ENCODE measurements around the gene FER.

DNA sequence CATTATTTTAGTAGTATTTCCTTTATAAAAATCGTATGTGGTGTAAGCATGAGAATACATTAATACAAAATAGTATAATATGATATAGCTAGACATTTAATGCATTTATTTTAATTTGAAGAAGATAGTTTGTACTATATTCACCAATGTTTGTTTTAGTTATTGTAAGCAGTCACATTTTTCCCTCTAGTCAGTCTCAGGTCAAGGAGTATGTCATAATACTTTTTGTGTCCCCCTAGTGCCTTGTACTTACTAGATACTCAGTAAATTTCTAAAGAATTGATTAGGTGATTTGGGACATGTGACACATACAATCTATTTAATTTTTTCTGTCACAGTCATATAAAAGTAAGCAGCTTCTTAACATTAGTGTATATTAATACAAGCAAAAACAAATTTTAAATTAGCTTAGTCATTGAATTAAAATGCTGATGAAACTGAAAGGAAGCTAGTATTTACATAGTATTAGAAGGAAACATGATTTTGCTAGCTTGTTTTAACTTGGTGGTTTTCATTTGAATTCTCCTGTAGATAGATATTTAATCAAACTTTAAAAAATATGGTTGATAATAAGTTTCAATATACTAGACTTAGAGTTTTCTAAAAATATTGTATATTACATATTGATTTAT is 242.2 kb downstream of the FER start:
- TF ChIP-seq, protein P1, sequence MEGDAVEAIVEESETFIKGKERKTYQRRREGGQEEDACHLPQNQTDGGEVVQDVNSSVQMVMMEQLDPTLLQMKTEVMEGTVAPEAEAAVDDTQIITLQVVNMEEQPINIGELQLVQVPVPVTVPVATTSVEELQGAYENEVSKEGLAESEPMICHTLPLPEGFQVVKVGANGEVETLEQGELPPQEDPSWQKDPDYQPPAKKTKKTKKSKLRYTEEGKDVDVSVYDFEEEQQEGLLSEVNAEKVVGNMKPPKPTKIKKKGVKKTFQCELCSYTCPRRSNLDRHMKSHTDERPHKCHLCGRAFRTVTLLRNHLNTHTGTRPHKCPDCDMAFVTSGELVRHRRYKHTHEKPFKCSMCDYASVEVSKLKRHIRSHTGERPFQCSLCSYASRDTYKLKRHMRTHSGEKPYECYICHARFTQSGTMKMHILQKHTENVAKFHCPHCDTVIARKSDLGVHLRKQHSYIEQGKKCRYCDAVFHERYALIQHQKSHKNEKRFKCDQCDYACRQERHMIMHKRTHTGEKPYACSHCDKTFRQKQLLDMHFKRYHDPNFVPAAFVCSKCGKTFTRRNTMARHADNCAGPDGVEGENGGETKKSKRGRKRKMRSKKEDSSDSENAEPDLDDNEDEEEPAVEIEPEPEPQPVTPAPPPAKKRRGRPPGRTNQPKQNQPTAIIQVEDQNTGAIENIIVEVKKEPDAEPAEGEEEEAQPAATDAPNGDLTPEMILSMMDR (IDR thresholded peaks at IDR 0.05 in 8 of 11, conservative IDR thresholded peaks at IDR 0.05 in 3 of 11), result no peak
- TF ChIP-seq POLR2AphosphoS5 (IDR thresholded peaks at IDR 0.05), result no peak
